Vagina (tissue), 2 donors: ENCODE measurements around the gene TMEM179. TPM values are rescaled to one million over a fixed set of nuclear protein-coding genes. Genes with fewer than 3 reads are reported as not detected.

Experiments
- DNase-seq, 2 donors: peaks; one replicate each; pipeline ENCODE4 v3.0.0-alpha.2; 2017; ENCODE audit errors: extremely low spot score in 2 of 2
- H3K27ac ChIP-seq: fragments of 200-600 bp; sonication (generic); one replicate; pipeline ENCODE4 v1.5.1; 2019
- H3K27me3 ChIP-seq: fragments of 200-600 bp; sonication (generic); one replicate; pipeline ENCODE4 v1.5.1; 2019
- H3K36me3 ChIP-seq, 2 donors: fragments of 200-600 bp; sonication (generic); one replicate each; pipeline ENCODE4 v1.5.1; 2017 to 2019
- H3K4me1 ChIP-seq: fragments of 200-600 bp; sonication (generic); one replicate; pipeline ENCODE4 v1.5.1; 2019
- H3K4me3 ChIP-seq, 2 donors: fragments of 200-600 bp; sonication (generic); 1 replicate in 1 of 2; 2 replicates in 1 of 2; pipeline ENCODE4 v1.5.1; 2016 to 2019
- H3K9me3 ChIP-seq: fragments of 200-600 bp; sonication (generic); one replicate; pipeline ENCODE4 v1.5.1; 2019
- CTCF ChIP-seq, 3 experiments: fragments of 450-650 bp in 2 of 3; fragments of 200-600 bp in 1 of 3; sonication (generic) in 1 of 3; IDR thresholded peaks; one replicate each; pipeline ENCODE4 v1.5.1; 2017 to 2019; ENCODE audit warnings: antibody characterized with exemption in 3 of 3, mild to moderate bottlenecking in 2 of 3, moderate library complexity in 2 of 3
- POLR2A ChIP-seq, 2 donors: fragments of 450-650 bp; IDR thresholded peaks; one replicate each; pipeline ENCODE4 v1.6.1; 2017; ENCODE audit warnings: antibody characterized with exemption in 2 of 2, mild to moderate bottlenecking in 2 of 2, moderate library complexity in 2 of 2
- POLR2AphosphoS5 ChIP-seq, 2 donors: sonication (generic); formaldehyde crosslinking; IDR thresholded peaks; one replicate each; pipeline ENCODE4 v1.9.0; 2017; ENCODE audit warnings: antibody characterized with exemption in 2 of 2, mild to moderate bottlenecking in 2 of 2, low read depth in 1 of 2; ENCODE audit not compliant: insufficient read depth in 1 of 2
- intact Hi-C: fragments of 100-400 bp; cut with DNase I; formaldehyde crosslinking; loops from one replicate; pipeline ENCODE4 v1.15.1; 2023
- total RNA-seq: library from RNA; depleted of rRNA; stranded (reverse); fragments of >200 nt; gene quantifications from one replicate; pipeline ENCODE4 v1.2.3, GENCODE V29; 2016

Gene TMEM179
- total RNA-seq, 1 donor from 2014 or later = 7.9 TPM

GRCh38 chr14:104542871-104543830, 61.4 kb downstream of the TMEM179 start:
- H3K4me1 ChIP-seq = peaks cover 10% of the 10 kb centered on the region
- H3K27me3 ChIP-seq = no peaks in the 10 kb centered on the region
- no peak overlapping the region for H3K4me3 ChIP-seq
- no peak overlapping the region for H3K27ac ChIP-seq
- intact Hi-C loops = no loop called here
- H3K9me3 ChIP-seq = no peaks in the 10 kb centered on the region
- no peaks in the 10 kb centered on the region for H3K36me3 ChIP-seq
- DNase-seq = no peak
- TF ChIP-seq CTCF (IDR thresholded peaks at IDR 0.05) (no peak), POLR2A (IDR thresholded peaks at IDR 0.05) (no peak), POLR2AphosphoS5 (IDR thresholded peaks at IDR 0.05; ENCODE audit: insufficient read depth in 1 of 2, low read depth in 1 of 2) (no peak)

DNA sequence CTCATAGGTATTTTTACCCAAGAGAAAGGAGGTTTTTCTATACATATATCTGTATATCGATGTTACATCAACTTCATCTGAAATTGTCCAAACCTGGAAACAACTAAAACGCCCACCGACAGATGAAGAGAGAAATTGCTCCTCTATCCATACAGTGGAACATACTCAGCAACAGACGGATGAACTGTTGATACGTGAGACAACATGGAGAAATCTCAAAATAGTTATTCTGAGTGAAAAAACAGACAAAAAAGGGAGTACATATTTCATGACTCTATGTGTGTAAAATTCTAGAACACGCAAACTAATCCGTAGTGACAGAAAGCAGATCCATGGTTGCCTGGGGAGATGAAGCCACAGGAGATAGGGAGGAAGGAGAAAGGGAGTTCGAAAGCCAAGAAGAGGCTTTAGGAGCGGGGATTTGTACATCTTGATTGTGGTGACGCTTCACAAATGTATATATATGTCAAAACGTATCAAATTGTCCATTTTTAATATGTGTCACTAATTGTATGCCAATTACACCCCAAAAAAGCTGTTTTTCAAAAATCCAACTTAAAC, 62.6 kb downstream of the TMEM179 start:
- Histone ChIP-seq H3K9me3 (no peaks in the 10 kb centered on the region), H3K36me3 (no peaks in the 10 kb centered on the region), H3K4me3 (no peak overlapping the region), H3K27ac (no peak overlapping the region), H3K27me3 (no peaks in the 10 kb centered on the region), H3K4me1 (peaks cover 10% of the 10 kb centered on the region)
- intact Hi-C loops = no loop called here
- TF ChIP-seq POLR2A (IDR thresholded peaks at IDR 0.05) (no peak), POLR2AphosphoS5 (IDR thresholded peaks at IDR 0.05; ENCODE audit: insufficient read depth in 1 of 2, low read depth in 1 of 2) (no peak), CTCF (IDR thresholded peaks at IDR 0.05) (no peak)
- no peak for DNase-seq

Other genes with a start within 250 kb of the TMEM179 start
- gene C14orf180, start 25.0 kb downstream of the TMEM179 start, total RNA-seq = 1.7 TPM
- gene INF2, start 84.8 kb upstream of the TMEM179 start, total RNA-seq = 49.1 TPM
- gene ADSS1, start 119.5 kb upstream of the TMEM179 start, total RNA-seq = 10.3 TPM
- 284 TPM for gene SIVA1, start 148.4 kb upstream of the TMEM179 start, total RNA-seq
- gene AKT1, start 191.0 kb upstream of the TMEM179 start, total RNA-seq = 92.8 TPM
- 7.6 TPM for gene ZBTB42, start 196.3 kb upstream of the TMEM179 start, total RNA-seq